ENCODE data around the gene RINT1. TPM values are rescaled to one million over a fixed set of nuclear protein-coding genes. Genes with fewer than 3 reads are reported as not detected.
A peak's percentile ranks its signal among the peaks of the same experiment; 100 is the strongest.
"Not testable (repeated sequence)": the region's sequence is repeated elsewhere in the genome, so short reads cannot be mapped to it uniquely, and the experiment has no call there.

The RINT1 gene
- total RNA-seq, 2 donors from 2014 or later: 11.6 to 11.9 TPM

DNA sequence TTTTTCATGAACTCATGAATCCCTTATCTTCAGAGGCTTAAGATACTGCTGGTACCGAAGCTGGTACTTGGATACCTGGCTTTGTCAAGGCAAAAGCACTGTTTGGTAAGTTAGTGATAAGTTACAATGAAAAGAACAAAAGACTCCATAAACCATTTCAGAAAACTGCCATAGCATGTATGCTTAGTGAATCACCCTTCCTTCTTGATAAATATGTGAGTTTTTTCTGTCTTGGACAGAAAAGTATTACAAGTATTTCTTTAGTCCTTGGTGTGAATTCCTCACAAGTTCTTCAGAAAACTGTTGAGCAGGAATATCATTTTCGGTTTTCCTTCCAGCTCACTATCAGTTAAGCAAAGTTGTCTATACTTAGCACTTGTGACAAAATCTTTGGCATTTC, 35.5 kb upstream of the RINT1 start:
- no peak overlapping the region for H3K27ac ChIP-seq
- no peak for DNase-seq (ENCODE audit: low spot score)
- TF ChIP-seq, protein P1, sequence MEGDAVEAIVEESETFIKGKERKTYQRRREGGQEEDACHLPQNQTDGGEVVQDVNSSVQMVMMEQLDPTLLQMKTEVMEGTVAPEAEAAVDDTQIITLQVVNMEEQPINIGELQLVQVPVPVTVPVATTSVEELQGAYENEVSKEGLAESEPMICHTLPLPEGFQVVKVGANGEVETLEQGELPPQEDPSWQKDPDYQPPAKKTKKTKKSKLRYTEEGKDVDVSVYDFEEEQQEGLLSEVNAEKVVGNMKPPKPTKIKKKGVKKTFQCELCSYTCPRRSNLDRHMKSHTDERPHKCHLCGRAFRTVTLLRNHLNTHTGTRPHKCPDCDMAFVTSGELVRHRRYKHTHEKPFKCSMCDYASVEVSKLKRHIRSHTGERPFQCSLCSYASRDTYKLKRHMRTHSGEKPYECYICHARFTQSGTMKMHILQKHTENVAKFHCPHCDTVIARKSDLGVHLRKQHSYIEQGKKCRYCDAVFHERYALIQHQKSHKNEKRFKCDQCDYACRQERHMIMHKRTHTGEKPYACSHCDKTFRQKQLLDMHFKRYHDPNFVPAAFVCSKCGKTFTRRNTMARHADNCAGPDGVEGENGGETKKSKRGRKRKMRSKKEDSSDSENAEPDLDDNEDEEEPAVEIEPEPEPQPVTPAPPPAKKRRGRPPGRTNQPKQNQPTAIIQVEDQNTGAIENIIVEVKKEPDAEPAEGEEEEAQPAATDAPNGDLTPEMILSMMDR (IDR thresholded peaks at IDR 0.05): no peak

DNA sequence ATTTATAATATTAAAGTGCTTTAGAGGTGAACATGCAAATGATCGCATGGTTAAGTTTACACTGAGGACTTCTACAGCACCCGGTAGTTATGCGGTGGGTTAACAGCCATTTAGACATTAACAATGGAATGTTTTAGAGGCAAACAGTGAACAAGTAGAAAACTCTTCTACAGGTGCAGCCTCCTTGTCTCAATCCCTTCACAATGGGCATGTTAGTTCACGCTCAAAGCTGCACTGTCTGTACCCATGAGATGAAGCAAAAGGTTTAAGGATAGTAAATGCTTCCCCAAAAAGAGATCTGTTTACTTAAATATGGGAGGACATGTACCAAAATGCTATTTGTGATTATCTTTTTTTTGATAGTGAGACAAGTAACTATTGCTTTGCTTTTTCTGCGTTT, 35.0 kb upstream of the RINT1 start:
- H3K27ac ChIP-seq: no peak overlapping the region
- no peaks in the 10 kb centered on the region for H3K27me3 ChIP-seq
- DNase-seq (ENCODE audit: low spot score): no peak
- no peak overlapping the region for H3K4me3 ChIP-seq
- no peaks in the 10 kb centered on the region for H3K4me1 ChIP-seq
- no peaks in the 10 kb centered on the region for H3K36me3 ChIP-seq
- no peaks in the 10 kb centered on the region for H3K9me3 ChIP-seq
- TF ChIP-seq, protein P1 (IDR thresholded peaks at IDR 0.05): no peak

More for the DNA sequence above, 35.5 kb upstream of the RINT1 start:
- Histone ChIP-seq H3K36me3 (no peaks in the 10 kb centered on the region), H3K4me3 (no peak overlapping the region), H3K27me3 (no peaks in the 10 kb centered on the region), H3K9me3 (no peaks in the 10 kb centered on the region), H3K4me1 (no peaks in the 10 kb centered on the region)

DNA sequence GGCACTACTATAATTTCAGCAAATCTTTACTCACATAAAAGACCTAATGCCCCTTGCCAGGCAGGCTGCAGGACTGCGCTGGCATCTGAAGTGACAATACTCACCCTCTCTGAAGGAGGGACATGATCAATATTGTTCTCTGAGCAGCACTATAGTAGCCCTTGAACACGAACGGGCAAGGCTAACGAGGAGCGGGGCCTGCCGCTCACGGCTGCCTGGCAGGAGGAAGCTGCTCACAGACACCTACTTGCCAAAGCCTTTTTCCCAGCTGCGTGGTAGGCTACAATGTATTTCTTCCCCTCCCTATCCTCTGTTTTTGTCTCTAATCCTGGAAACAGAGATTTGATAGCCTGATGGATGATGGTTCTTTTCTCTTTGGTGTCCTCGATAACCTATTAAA, 29.8 kb upstream of the RINT1 start:
- H3K4me3 ChIP-seq: no peak overlapping the region
- H3K36me3 ChIP-seq: no peaks in the 10 kb centered on the region
- no peaks in the 10 kb centered on the region for H3K27me3 ChIP-seq
- H3K27ac ChIP-seq: no peak overlapping the region
- H3K9me3 ChIP-seq: no peaks in the 10 kb centered on the region
- H3K4me1 ChIP-seq: no peaks in the 10 kb centered on the region
- no peak for DNase-seq (ENCODE audit: low spot score)
- TF ChIP-seq, protein P1 (IDR thresholded peaks at IDR 0.05): no peak

DNA sequence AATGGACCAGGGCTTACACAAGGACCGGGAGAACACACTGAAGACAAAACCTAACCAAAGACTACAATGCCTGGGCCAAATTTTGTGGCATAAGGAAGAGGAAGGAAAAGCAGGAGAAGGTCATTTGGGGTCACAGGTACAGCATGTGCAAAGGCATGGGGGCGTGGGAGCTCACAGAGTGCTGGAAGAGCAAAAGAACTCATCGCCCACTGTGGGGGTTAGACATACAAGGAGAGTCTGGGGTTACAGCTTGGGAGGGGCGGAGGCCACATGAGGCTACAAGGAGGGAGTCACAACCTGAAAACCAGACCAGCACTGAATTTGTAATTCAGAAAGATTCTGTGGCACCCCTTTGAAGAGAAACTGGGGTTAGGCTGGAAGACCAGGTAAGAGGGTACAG, 19.6 kb upstream of the RINT1 start:
- no peak overlapping the region for H3K27ac ChIP-seq
- no peak overlapping the region for H3K4me3 ChIP-seq
- no peaks in the 10 kb centered on the region for H3K27me3 ChIP-seq
- TF ChIP-seq, protein P1 (IDR thresholded peaks at IDR 0.05): no peak
- H3K4me1 ChIP-seq: no peaks in the 10 kb centered on the region
- peak; percentile 18 for DNase-seq (ENCODE audit: low spot score)
- H3K9me3 ChIP-seq: no peaks in the 10 kb centered on the region
- peaks cover 8% of the 10 kb centered on the region for H3K36me3 ChIP-seq

DNA sequence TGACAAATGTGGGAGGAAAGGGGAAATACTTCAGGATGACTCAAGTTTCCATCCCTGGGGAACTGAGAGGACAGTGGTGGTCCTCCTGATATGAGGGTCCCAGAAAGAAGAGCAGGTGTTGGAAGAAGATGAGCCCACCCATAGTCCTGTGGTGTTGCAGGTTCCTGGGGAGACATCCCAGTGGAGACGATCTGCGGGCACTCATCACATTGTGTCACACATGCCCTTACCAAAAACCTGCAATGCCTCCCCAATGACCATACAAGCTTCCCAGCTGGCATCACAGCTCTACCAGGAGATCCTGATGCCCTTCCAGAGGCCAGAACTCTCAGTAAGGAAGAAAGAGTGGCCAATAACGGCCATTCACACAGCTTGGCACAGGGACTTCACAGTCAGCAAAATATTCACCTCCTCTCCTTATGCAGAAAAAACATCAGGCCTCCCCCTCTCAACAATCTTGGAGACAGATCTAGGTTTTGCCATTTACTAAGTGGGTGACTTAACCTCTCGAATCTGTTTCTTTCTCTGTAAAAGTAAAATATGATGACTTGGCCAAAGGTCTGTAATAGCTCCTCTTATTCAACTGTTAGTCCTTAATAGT, 19.0 kb upstream of the RINT1 start:
- TF ChIP-seq, protein P1 (IDR thresholded peaks at IDR 0.05): no peak
- peak; percentile 51 for DNase-seq (ENCODE audit: low spot score)
- Histone ChIP-seq H3K9me3 (no peaks in the 10 kb centered on the region), H3K4me3 (no peak overlapping the region), H3K4me1 (no peaks in the 10 kb centered on the region), H3K27me3 (no peaks in the 10 kb centered on the region), H3K36me3 (peaks cover 2% of the 10 kb centered on the region), H3K27ac (no peak overlapping the region)

DNA sequence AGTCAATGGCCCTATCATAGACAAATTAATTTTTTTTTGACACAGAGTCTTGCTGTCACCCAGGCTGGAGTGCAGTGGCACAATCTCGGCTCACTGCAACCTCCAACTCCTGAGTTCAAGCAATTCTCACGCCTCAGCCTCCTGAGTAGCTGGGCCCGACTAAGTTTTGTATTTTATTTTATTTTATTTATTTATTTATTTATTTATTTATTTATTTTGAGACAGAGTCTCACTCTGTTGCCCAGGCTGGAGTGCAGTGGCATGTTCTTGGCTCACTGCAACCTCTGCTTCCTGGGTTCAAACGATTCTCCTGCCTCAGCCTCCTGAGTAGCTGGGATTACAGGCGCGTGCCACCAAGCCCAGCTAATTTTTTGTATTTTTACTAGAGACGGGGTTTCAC, 16.4 kb upstream of the RINT1 start:
- H3K4me1 ChIP-seq; H3K27ac ChIP-seq; H3K9me3 ChIP-seq; H3K36me3 ChIP-seq; DNase-seq (ENCODE audit: low spot score); H3K4me3 ChIP-seq; H3K27me3 ChIP-seq: not testable (repeated sequence)

Measured in right atrium auricular region (tissue), 2 donors.